Measurements from ENCODE around the gene MRPL28. TPM values are rescaled to one million over a fixed set of nuclear protein-coding genes. Genes with fewer than 3 reads are reported as not detected.

MRPL28 gene
- total and polyA plus RNA-seq, 2 experiments from 2014 or later = 242 to 290 TPM

- Histone ChIP-seq H3K36me3 (no peaks in the 10 kb centered on the region), H3K27ac (peak overlapping the region; percentile 93), H3K27me3 (no peaks in the 10 kb centered on the region), H3K4me3 (no peak overlapping the region), H3K9me3 (ENCODE audit: low read depth) (no peaks in the 10 kb centered on the region), H3K4me1 (ENCODE audit: low read depth) (peaks cover 46% of the 10 kb centered on the region)
- TF ChIP-seq, protein P1, sequence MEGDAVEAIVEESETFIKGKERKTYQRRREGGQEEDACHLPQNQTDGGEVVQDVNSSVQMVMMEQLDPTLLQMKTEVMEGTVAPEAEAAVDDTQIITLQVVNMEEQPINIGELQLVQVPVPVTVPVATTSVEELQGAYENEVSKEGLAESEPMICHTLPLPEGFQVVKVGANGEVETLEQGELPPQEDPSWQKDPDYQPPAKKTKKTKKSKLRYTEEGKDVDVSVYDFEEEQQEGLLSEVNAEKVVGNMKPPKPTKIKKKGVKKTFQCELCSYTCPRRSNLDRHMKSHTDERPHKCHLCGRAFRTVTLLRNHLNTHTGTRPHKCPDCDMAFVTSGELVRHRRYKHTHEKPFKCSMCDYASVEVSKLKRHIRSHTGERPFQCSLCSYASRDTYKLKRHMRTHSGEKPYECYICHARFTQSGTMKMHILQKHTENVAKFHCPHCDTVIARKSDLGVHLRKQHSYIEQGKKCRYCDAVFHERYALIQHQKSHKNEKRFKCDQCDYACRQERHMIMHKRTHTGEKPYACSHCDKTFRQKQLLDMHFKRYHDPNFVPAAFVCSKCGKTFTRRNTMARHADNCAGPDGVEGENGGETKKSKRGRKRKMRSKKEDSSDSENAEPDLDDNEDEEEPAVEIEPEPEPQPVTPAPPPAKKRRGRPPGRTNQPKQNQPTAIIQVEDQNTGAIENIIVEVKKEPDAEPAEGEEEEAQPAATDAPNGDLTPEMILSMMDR (IDR thresholded peaks at IDR 0.05; ENCODE audit: low read depth, low read length) = peak; percentile 5
- peak in 1 of 2 donors; percentile 60 for DNase-seq (ENCODE audit: low read depth in 1 of 2, low spot score in 1 of 2)
Measured at GRCh38 chr16:386641-387156, 16.4 kb upstream of the MRPL28 start.

DNA sequence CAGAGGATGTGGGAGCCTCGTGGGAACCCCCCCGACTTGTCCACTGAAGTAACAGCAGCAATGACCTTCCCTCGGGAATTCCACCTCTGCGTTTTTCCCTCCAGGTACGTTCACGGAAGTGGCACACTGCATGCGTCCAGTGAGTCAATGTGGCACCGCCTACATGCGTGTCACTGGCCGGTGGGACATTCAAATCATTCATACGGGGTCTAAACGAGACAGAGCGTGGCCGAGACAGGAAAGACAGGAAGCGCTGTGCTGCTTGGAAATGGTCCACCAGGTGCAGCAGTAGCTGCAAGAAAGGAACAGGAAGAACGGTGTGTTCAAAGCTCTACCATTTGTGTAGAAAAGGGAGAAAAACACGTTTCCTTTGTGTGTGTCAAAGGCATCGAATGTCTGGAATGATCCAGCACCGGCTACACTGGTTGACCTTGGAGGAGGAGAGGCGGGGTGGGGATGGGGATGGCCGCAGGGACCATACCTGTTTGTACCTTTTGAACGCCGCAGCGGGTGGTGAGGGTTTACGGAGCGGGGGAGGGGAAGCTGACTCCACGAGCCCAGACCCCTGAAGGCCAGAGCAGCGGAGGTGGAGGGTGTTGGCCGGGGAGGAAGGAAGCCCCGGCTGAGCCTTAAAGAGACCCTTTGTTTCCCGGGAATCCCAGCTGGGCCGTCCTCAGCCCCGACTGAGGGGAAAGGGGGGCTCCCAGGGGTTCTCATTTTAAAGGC is 13.2 kb upstream of the MRPL28 start:
- H3K4me3 ChIP-seq = peak overlapping the region; percentile 100
- no peaks in the 10 kb centered on the region for H3K27me3 ChIP-seq
- H3K4me1 ChIP-seq (ENCODE audit: low read depth) = peaks cover 30% of the 10 kb centered on the region
- peak overlapping the region; percentile 66 for H3K27ac ChIP-seq
- H3K9me3 ChIP-seq (ENCODE audit: low read depth) = no peaks in the 10 kb centered on the region
- TF ChIP-seq, protein P1 (IDR thresholded peaks at IDR 0.05; ENCODE audit: low read depth, low read length) = no peak
- no peaks in the 10 kb centered on the region for H3K36me3 ChIP-seq
- peak in 1 of 2 donors; percentile 42 for DNase-seq (ENCODE audit: low read depth in 1 of 2, low spot score in 1 of 2)

DNA sequence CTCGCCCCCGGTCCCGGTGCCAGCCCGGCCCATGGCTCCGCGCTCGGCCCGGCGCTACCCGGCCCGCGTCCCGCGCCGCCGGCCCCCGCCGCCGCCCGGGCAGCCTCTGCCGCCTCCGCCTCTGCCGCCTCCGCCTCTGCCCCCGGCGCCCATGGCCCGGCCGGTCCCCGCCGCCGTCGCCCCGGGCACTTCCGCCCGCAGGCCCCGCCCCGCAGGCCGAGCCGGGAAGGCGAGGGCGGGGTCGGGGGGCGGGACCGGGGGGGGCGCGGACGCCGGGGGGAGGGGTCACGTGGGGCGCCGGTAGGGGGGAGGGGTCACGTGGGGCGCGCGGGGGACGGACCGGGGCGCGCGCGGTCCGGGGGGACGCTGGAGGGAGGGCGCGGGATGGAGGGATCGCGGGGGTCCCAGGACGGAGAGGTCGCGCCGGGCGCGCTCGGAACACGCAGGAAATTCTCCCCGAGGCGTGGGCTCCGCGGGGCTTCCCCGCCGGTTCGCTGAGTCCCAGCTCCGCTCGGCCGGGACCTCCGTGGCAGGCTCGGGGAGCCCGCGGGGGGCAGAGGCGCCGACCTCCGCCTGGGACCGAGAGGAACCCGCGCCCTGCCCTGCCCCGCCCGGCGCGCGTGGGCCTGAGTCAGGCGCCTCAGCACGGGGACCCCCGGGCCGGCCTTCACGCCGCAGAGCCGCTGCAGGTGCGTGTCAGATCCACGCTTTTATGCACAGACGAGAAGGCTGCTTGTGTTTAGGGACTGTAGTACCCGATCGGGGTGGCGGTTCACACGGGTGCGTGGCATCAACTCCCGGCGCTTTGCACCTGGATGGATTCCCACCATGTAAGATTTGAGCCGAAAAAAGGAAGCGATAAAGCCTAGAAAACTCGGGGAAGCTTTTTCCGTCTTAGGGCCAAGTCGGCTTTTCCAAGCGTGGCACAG is 11.7 kb upstream of the MRPL28 start, which contains the start of gene PGAP6:
PGAP6 (minus strand) TSS at position 190 of the 929 bp plus-strand sequence; CDS start at position 33, 157 bp downstream.
- DNase-seq (ENCODE audit: low read depth in 1 of 2, low spot score in 1 of 2) = peak; percentile 61 to 80

DNA sequence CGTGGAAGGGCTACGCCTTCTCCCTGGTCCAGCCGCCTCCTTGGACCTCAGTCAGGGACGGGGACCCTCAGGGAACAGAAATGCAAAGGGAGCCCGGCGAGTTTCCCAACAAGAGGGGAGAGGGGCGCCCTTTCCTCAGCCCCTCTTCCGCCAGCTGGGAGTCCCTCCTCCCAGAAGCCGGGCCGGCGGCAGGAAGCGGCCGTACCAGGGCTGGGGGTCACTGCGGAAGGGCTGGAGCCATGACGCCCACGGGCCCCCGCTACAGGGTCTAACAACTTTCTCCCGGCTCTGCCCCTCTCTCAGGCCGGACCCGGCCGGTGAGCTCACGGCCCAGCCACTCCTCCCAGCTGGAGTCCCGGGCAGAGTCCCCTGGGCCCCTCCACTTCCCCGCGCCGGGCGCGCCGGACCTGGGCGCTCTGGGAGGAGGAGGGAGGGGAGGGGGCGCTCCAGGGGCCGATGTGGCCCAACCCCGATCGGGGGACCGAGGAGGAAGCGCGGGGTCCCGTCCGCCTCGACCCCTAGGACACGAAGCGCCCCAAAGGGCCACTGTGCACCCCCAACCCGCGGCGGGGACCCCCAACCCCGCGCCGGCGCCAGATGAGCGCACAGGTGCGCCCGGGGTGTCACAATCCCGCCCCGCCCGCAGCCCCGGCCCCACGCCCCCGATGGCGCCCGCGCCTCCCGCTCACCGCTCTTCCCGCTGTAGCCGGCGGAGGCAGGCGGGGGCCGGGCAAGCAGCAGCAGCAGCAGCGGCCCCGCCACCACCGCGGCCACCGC is 10.9 kb upstream of the MRPL28 start:
- TF ChIP-seq, protein P1 (IDR thresholded peaks at IDR 0.05; ENCODE audit: low read depth, low read length) = no peak
- peak in 1 of 2 donors; percentile 67 for DNase-seq (ENCODE audit: low read depth in 1 of 2, low spot score in 1 of 2)
- H3K27ac ChIP-seq = peak overlapping the region; percentile 76

More for the DNA sequence above, 11.7 kb upstream of the MRPL28 start, which contains the start of gene PGAP6:
- TF ChIP-seq, protein P1 (IDR thresholded peaks at IDR 0.05; ENCODE audit: low read depth, low read length) = no peak
- no peaks in the 10 kb centered on the region for H3K27me3 ChIP-seq
- H3K27ac ChIP-seq = peak within 1 kb of the TSS; percentile 76
- H3K36me3 ChIP-seq = peaks cover 1% of the 10 kb centered on the region
- H3K4me3 ChIP-seq = peak within 1 kb of the TSS; percentile 100
- no peaks in the 10 kb centered on the region for H3K9me3 ChIP-seq (ENCODE audit: low read depth)
- peaks cover 25% of the 10 kb centered on the region for H3K4me1 ChIP-seq (ENCODE audit: low read depth)

DNA sequence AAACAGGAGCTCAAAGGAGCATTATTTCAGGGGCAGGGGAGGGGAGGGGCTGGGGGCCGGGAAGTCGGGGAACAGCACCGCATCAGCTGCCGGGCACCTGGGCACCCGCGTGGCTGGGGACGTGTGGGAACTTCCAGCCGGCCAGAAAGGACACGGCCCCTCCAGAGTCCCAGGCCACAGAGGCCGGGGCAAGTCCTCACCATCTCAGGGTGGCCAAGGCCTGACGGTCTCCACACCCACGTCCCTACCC is 10.3 kb upstream of the MRPL28 start:
- Histone ChIP-seq H3K27ac (peak overlapping the region; percentile 76), H3K4me3 (peak overlapping the region; percentile 98), H3K9me3 (ENCODE audit: low read depth) (no peaks in the 10 kb centered on the region), H3K4me1 (ENCODE audit: low read depth) (peaks cover 11% of the 10 kb centered on the region), H3K27me3 (no peaks in the 10 kb centered on the region), H3K36me3 (peaks cover 6% of the 10 kb centered on the region)
- no peak for DNase-seq (ENCODE audit: low read depth in 1 of 2, low spot score in 1 of 2)
- TF ChIP-seq, protein P1 (IDR thresholded peaks at IDR 0.05; ENCODE audit: low read depth, low read length) = no peak

More for the DNA sequence above, 10.9 kb upstream of the MRPL28 start:
- H3K9me3 ChIP-seq (ENCODE audit: low read depth) = no peaks in the 10 kb centered on the region
- no peaks in the 10 kb centered on the region for H3K27me3 ChIP-seq
- peak overlapping the region; percentile 98 for H3K4me3 ChIP-seq
- H3K36me3 ChIP-seq = peaks cover 6% of the 10 kb centered on the region
- H3K4me1 ChIP-seq (ENCODE audit: low read depth) = peaks cover 16% of the 10 kb centered on the region
